Endothelial cell of umbilical vein (primary cell): ENCODE results near the gene LEP. TPM values are rescaled to one million over a fixed set of nuclear protein-coding genes. Genes with fewer than 3 reads are reported as not detected.
A peak's percentile ranks its signal among the peaks of the same experiment; 100 is the strongest.

Experiments
- BruUV-seq: library from RNA; stranded (reverse); fragments of 400-500 nt; replicated peaks from 2 replicates; lab custom pipeline; 2021; lab: Mats Ljungman, UMichigan
- CTCF ChIA-PET: fragments of 300-600, 350-600 bp; sonication (Branson Sonifier 250); formaldehyde crosslinking; loops from one replicate; lab custom pipeline; 2021; ENCODE audit warnings: antibody characterized with exemption, inconsistent platforms; lab: Charles Lee
- POLR2A ChIA-PET: fragments of 300-600, 350-600 bp; sonication (Branson Sonifier 250); formaldehyde crosslinking; loops from one replicate; lab custom pipeline; 2021; ENCODE audit warnings: antibody characterized with exemption, inconsistent platforms; lab: Charles Lee
- DNase-seq: peaks from one replicate; pipeline ENCODE4 v3.0.0-alpha.2; 2011; ENCODE audit warnings: low read depth, low spot score
- FAIRE-seq: peaks from 2 replicates; lab custom pipeline; 2011; peaks lifted over from hg19 to GRCh38; lab: Jason Lieb, UNC
- H2AFZ ChIP-seq: 2 replicates; pipeline ENCODE4 v1.6.0; 2012; ENCODE audit warnings: low read depth, low read length, control low read depth, inconsistent platforms
- H3K27ac ChIP-seq: 2 replicates; pipeline ENCODE4 v1.5.1; 2011; ENCODE audit warnings: low read depth, mild to moderate bottlenecking, control low read depth, low read length, moderate library complexity; ENCODE audit not compliant: insufficient read depth
- H3K27me3 ChIP-seq, 2 experiments: 2 replicates each; pipeline versions ENCODE4 v1.6.0 to v1.6.1; 2011; ENCODE audit warnings: low read length in 2 of 2, mixed read lengths in 1 of 2; ENCODE audit not compliant: control insufficient read depth in 2 of 2, insufficient read depth in 2 of 2
- H3K36me3 ChIP-seq, 2 experiments: 2 replicates in 1 of 2; 3 replicates in 1 of 2; pipeline ENCODE4 v1.5.1; 2011; ENCODE audit warnings: low read length in 2 of 2, mild to moderate bottlenecking in 1 of 2, moderate library complexity in 1 of 2; ENCODE audit not compliant: control insufficient read depth in 2 of 2, insufficient read depth in 2 of 2; ENCODE audit errors: extremely low read depth in 1 of 2
- H3K4me1 ChIP-seq: 3 replicates; pipeline ENCODE4 v1.5.1; 2011; ENCODE audit warnings: mild to moderate bottlenecking, low read length; ENCODE audit not compliant: control insufficient read depth, insufficient read depth; ENCODE audit errors: extremely low read depth
- H3K4me2 ChIP-seq: 2 replicates; pipeline ENCODE4 v1.6.1; 2011; ENCODE audit warnings: low read length, control low read depth, mixed read lengths; ENCODE audit not compliant: insufficient read depth
- H3K4me3 ChIP-seq, 3 experiments: fragments of 200-600 bp in 1 of 3; sonication (generic), shearing (Covaris generic) in 1 of 3; replicated peaks in 1 of 3; 2 replicates each; pipeline ENCODE4 v1.5.1; 2011 to 2016; ENCODE audit warnings: control low read depth in 3 of 3, low read length in 3 of 3, mild to moderate bottlenecking in 2 of 3, inconsistent platforms in 1 of 3, low read depth in 1 of 3, moderate library complexity in 1 of 3; ENCODE audit not compliant: insufficient read depth in 1 of 3
- H3K79me2 ChIP-seq: 2 replicates; pipeline ENCODE4 v1.6.0; 2012; ENCODE audit warnings: low read length, inconsistent platforms; ENCODE audit not compliant: control insufficient read depth, insufficient read depth
- H3K9ac ChIP-seq: replicated peaks from 2 replicates; pipeline ENCODE3; 2011; ENCODE audit warnings: low read length, control low read depth; ENCODE audit not compliant: insufficient read depth; ENCODE audit errors: extremely low read depth
- H3K9me1 ChIP-seq: replicated peaks from 3 replicates; pipeline ENCODE4 v1.6.0; 2011; ENCODE audit warnings: mild to moderate bottlenecking, low read length; ENCODE audit not compliant: control insufficient read depth, insufficient read depth; ENCODE audit errors: extremely low read depth
- H3K9me3 ChIP-seq: replicated peaks from 2 replicates; pipeline ENCODE4 v1.5.1; 2012; ENCODE audit warnings: low read length, inconsistent platforms; ENCODE audit not compliant: control insufficient read depth, insufficient read depth
- H4K20me1 ChIP-seq: replicated peaks from 2 replicates; pipeline ENCODE3; 2011; ENCODE audit warnings: mild to moderate bottlenecking, low read length; ENCODE audit not compliant: control insufficient read depth, insufficient read depth; ENCODE audit errors: extremely low read depth
- EZH2 ChIP-seq: IDR thresholded peaks from 2 replicates; pipeline ENCODE4 v1.6.1; 2012; ENCODE audit warnings: borderline replicate concordance, low read depth, mild to moderate bottlenecking, moderate library complexity, low read length, inconsistent platforms; ENCODE audit not compliant: severe bottlenecking
- JUN ChIP-seq: IDR thresholded peaks from 2 replicates; pipeline ENCODE4 v1.6.1; 2011; ENCODE audit warnings: borderline replicate concordance, low read depth; ENCODE audit not compliant: insufficient read length, insufficient read depth
- dilution Hi-C: fragments of 300-500 bp; cut with MboI; formaldehyde crosslinking; loops from one replicate; pipeline ENCODE4 v1.15.0; 2019; ENCODE audit warnings: low sequenced_read_pairs; ENCODE audit not compliant: extremely low pct_ligation_motif_present
- intact Hi-C: fragments of 100-400 bp; cut with micrococcal nuclease; formaldehyde crosslinking; loops from one replicate; pipeline ENCODE4 v1.10.0; 2022
- polyA plus RNA-seq, 4 experiments: library from polyadenylated mRNA; depleted of rRNA in 3 of 4; stranded (reverse) in 3 of 4; unstranded in 1 of 4; fragments of >200 nt; gene quantifications; 2 replicates each; pipeline versions ENCODE4 v1.2.1 to v1.2.3, GENCODE V29; 2011 to 2012; ENCODE audit warnings: missing spikeins in 1 of 4
- total RNA-seq: library from RNA; stranded (reverse); gene quantifications from 2 replicates; pipeline ENCODE4 v1.2.3, GENCODE V29; 2021

LEP gene
- total and polyA plus RNA-seq, 2 donors (not counting 3 experiments of a cell fraction or from before 2014, with no cell fraction given), result not detected

- peaks cover 46 to 47% of the 10 kb centered on the region in 2 experiments for H3K27me3 ChIP-seq
- H3K36me3 ChIP-seq, result no peaks in the 10 kb centered on the region
- no peaks in the 10 kb centered on the region for H3K79me2 ChIP-seq
- H2AFZ ChIP-seq, result no peak overlapping the region
- H3K27ac ChIP-seq, result no peak overlapping the region
- no peaks in the 10 kb centered on the region for H3K4me1 ChIP-seq
- dilution Hi-C loops (loop anchor here (25.0 kb wide), 1 partner anchor 489 kb away; no protein-coding TSS in a partner anchor), intact Hi-C loops (loop anchor here (10.0 kb wide), 1 partner anchor 96 kb away; no protein-coding TSS in a partner anchor)
- POLR2A ChIA-PET, result no interaction called here
- peak; percentile 71 for TF ChIP-seq EZH2
- no peak for TF ChIP-seq JUN
- H3K4me3 ChIP-seq, result no peak overlapping the region
- no peak for DNase-seq
- H3K9me1 ChIP-seq, result no peaks in the 10 kb centered on the region
- H4K20me1 ChIP-seq, result no peaks in the 10 kb centered on the region
- no peak for FAIRE-seq
- CTCF ChIA-PET, result interaction anchor here (1.3 to 1.4 kb wide), 2 partner anchors 8 to 10 kb away, joined by 5 to 9 read pairs; no protein-coding TSS in a partner anchor
- H3K9ac ChIP-seq, result no peak overlapping the region
- H3K9me3 ChIP-seq, result no peaks in the 10 kb centered on the region
- no peak overlapping the region for H3K4me2 ChIP-seq
- BruUV-seq, result no TSS peak
These were observed 39.9 kb upstream of the LEP start for GRCh38 chr7:128201067-128201689.

GRCh38 chr7:128201690-128202085, 39.4 kb upstream of the LEP start:
- FAIRE-seq (no peak), DNase-seq (no peak)
- H3K27ac ChIP-seq, result no peak overlapping the region
- ChIA-PET POLR2A (no interaction called here), CTCF (no interaction called here)
- H4K20me1 ChIP-seq, result no peaks in the 10 kb centered on the region
- H3K27me3 ChIP-seq, result peaks cover 46 to 47% of the 10 kb centered on the region in 2 experiments
- BruUV-seq, result no TSS peak
- H2AFZ ChIP-seq, result no peak overlapping the region
- H3K36me3 ChIP-seq, result no peaks in the 10 kb centered on the region
- H3K9me3 ChIP-seq, result no peaks in the 10 kb centered on the region
- no peaks in the 10 kb centered on the region for H3K4me1 ChIP-seq
- no peak overlapping the region for H3K4me2 ChIP-seq
- dilution Hi-C loops, result loop anchor here (25.0 kb wide), 1 partner anchor 489 kb away; no protein-coding TSS in a partner anchor
- intact Hi-C loops, result loop anchor here (10.0 kb wide), 1 partner anchor 97 kb away; no protein-coding TSS in a partner anchor
- TF ChIP-seq JUN, result no peak
- TF ChIP-seq EZH2, result peak; percentile 59
- H3K4me3 ChIP-seq, result no peak overlapping the region
- H3K9ac ChIP-seq, result no peak overlapping the region
- no peaks in the 10 kb centered on the region for H3K9me1 ChIP-seq
- no peaks in the 10 kb centered on the region for H3K79me2 ChIP-seq
